GM19035 (cell line): ENCODE results near the gene IL18RAP.

Experiments used
- ATAC-seq: cut with Tn5 transposase; IDR thresholded peaks from one replicate; pipeline ENCODE4 v1.9.1; 2021; ENCODE audit not compliant: unreplicated experiment

Gene IL18RAP

DNA sequence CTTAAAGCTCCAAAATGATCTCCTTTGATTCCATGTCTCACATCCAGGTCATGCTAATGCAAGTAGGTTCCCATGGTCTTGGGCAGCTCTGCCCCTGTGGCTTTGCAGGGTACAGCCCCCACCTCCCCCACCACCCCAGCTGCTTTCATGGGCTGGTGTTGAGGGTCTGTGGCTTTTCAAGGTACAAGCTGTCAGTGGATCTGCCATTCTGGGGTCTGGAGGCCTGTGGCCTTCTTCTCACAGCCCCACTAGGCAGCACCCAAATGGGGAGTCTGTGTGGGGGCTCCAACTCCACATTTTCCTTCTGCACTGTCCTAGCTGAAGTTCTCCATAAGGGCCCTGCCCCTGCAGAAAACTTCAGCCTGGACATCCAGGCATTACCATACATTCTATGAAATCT lies 69.0 kb downstream of the IL18RAP start:
- no peak for ATAC-seq

DNA sequence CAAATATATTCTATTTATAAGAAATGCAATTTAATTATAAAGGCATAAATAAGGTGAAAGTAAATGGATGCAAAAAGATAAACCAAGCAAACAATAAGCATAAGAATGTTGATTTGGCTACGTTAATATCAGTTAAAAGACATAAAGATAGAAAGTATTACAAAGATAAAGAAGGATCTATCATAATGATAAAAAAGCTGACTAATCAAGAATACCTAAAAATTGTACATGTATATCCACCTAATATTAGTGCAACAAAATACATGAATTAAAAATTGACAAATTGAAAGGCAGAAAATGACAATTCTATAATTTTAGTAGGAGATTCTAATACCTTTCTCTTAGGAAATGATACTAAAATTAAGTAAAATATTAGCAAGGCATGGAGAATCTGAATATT lies 71.6 kb downstream of the IL18RAP start:
- no peak for ATAC-seq

DNA sequence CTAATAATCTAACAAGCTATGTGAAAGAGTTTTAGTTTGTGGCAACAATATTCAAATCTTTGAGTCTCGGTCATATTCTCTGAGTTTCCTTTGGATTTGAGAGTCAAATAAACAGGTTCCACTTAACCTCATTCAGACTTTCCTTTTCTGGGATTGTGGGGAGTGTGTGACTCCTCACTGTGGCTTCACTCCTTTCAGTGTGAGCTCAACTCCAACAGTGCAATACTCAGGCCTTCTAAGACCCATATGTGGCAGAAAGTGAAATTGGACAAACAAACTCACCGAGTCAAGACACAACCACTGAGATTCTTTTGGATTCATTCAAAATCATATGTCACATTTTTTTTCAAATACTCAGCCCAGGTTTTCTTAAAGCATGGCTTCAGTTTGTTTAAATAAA lies 75.5 kb downstream of the IL18RAP start:
- no peak for ATAC-seq

DNA sequence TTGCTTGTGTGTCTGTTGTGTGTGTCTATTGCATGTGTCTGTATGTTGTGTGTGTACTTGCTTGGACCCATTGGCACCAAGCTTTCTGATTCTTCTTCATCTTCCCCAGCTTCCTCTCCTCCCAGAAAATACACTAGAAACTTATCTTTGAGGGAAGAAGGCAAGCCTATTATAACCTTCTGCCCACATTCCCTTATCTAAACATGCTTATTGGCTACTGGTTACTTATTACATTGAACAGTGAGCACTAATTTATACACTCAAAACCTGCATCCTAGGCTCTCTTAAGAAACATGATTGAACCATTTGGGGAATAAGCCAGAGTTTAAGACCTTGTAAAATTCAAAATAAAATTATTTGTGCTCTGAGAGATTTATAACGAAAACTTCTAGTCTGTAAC lies 76.6 kb downstream of the IL18RAP start:
- ATAC-seq, result no peak
